Measurements from ENCODE around the gene PIGQ. TPM values are rescaled to one million over a fixed set of nuclear protein-coding genes. Genes with fewer than 3 reads are reported as not detected.

Gene PIGQ
- total and polyA plus RNA-seq, 2 of the 13 experiments (the other 11 are each of a cell fraction or from before 2014, with no cell fraction given): 7.7 to 19.7 TPM

DNA sequence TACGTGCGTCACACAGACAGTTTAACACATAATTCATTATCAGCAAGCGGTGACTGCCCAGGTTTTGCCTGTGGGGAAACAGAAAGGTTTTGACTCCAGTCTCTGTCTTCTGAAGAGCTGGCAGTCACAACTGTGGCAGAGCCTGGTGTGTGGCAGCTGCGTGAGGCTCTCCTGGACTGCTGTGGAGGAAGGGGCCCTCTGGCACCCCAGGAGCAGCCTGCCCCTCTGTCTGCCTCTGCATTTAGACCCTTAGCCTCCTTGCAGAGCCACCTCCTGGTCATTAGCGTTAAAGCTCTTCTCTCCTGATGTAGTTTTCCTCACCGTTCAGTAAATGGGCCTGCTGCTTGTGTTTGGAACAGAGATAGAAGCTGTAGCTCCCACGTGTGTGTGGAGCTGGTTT lies 31.0 kb downstream of the PIGQ start:
- CTCF ChIA-PET (ENCODE audit: low intra/inter-chr PET ratio, low total read pairs): interaction anchor here (1.5 kb wide), 1 partner anchor 22 kb away, joined by 8 read pairs; no protein-coding TSS in a partner anchor
- TF ChIP-seq HDAC1 (CRISPR knock-in tag; IDR thresholded peaks at IDR 0.05): no peak
- peak; percentile 16; the same call in 1 of the 2 replicates for TF ChIP-seq RAD21 (CRISPR knock-in tag; IDR thresholded peaks at IDR 0.05)
- TF ChIP-seq MYC (CRISPR knock-in tag; IDR thresholded peaks at IDR 0.05; ENCODE audit: borderline replicate concordance): no peak
- TF ChIP-seq, protein P1, sequence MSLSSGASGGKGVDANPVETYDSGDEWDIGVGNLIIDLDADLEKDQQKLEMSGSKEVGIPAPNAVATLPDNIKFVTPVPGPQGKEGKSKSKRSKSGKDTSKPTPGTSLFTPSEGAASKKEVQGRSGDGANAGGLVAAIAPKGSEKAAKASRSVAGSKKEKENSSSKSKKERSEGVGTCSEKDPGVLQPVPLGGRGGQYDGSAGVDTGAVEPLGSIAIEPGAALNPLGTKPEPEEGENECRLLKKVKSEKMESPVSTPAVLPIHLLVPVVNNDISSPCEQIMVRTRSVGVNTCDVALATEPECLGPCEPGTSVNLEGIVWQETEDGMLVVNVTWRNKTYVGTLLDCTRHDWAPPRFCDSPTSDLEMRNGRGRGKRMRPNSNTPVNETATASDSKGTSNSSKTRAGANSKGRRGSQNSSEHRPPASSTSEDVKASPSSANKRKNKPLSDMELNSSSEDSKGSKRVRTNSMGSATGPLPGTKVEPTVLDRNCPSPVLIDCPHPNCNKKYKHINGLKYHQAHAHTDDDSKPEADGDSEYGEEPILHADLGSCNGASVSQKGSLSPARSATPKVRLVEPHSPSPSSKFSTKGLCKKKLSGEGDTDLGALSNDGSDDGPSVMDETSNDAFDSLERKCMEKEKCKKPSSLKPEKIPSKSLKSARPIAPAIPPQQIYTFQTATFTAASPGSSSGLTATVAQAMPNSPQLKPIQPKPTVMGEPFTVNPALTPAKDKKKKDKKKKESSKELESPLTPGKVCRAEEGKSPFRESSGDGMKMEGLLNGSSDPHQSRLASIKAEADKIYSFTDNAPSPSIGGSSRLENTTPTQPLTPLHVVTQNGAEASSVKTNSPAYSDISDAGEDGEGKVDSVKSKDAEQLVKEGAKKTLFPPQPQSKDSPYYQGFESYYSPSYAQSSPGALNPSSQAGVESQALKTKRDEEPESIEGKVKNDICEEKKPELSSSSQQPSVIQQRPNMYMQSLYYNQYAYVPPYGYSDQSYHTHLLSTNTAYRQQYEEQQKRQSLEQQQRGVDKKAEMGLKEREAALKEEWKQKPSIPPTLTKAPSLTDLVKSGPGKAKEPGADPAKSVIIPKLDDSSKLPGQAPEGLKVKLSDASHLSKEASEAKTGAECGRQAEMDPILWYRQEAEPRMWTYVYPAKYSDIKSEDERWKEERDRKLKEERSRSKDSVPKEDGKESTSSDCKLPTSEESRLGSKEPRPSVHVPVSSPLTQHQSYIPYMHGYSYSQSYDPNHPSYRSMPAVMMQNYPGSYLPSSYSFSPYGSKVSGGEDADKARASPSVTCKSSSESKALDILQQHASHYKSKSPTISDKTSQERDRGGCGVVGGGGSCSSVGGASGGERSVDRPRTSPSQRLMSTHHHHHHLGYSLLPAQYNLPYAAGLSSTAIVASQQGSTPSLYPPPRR (CRISPR knock-in tag; IDR thresholded peaks at IDR 0.05; ENCODE audit: borderline replicate concordance): no peak
- TF ChIP-seq, protein P2, sequence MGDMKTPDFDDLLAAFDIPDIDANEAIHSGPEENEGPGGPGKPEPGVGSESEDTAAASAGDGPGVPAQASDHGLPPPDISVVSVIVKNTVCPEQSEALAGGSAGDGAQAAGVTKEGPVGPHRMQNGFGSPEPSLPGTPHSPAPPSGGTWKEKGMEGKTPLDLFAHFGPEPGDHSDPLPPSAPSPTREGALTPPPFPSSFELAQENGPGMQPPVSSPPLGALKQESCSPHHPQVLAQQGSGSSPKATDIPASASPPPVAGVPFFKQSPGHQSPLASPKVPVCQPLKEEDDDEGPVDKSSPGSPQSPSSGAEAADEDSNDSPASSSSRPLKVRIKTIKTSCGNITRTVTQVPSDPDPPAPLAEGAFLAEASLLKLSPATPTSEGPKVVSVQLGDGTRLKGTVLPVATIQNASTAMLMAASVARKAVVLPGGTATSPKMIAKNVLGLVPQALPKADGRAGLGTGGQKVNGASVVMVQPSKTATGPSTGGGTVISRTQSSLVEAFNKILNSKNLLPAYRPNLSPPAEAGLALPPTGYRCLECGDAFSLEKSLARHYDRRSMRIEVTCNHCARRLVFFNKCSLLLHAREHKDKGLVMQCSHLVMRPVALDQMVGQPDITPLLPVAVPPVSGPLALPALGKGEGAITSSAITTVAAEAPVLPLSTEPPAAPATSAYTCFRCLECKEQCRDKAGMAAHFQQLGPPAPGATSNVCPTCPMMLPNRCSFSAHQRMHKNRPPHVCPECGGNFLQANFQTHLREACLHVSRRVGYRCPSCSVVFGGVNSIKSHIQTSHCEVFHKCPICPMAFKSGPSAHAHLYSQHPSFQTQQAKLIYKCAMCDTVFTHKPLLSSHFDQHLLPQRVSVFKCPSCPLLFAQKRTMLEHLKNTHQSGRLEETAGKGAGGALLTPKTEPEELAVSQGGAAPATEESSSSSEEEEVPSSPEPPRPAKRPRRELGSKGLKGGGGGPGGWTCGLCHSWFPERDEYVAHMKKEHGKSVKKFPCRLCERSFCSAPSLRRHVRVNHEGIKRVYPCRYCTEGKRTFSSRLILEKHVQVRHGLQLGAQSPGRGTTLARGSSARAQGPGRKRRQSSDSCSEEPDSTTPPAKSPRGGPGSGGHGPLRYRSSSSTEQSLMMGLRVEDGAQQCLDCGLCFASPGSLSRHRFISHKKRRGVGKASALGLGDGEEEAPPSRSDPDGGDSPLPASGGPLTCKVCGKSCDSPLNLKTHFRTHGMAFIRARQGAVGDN (CRISPR knock-in tag; IDR thresholded peaks at IDR 0.05): 0 out of 2 replicates have a peak, but pooled peaks have one; percentile 13
- TF ChIP-seq, protein P3, sequence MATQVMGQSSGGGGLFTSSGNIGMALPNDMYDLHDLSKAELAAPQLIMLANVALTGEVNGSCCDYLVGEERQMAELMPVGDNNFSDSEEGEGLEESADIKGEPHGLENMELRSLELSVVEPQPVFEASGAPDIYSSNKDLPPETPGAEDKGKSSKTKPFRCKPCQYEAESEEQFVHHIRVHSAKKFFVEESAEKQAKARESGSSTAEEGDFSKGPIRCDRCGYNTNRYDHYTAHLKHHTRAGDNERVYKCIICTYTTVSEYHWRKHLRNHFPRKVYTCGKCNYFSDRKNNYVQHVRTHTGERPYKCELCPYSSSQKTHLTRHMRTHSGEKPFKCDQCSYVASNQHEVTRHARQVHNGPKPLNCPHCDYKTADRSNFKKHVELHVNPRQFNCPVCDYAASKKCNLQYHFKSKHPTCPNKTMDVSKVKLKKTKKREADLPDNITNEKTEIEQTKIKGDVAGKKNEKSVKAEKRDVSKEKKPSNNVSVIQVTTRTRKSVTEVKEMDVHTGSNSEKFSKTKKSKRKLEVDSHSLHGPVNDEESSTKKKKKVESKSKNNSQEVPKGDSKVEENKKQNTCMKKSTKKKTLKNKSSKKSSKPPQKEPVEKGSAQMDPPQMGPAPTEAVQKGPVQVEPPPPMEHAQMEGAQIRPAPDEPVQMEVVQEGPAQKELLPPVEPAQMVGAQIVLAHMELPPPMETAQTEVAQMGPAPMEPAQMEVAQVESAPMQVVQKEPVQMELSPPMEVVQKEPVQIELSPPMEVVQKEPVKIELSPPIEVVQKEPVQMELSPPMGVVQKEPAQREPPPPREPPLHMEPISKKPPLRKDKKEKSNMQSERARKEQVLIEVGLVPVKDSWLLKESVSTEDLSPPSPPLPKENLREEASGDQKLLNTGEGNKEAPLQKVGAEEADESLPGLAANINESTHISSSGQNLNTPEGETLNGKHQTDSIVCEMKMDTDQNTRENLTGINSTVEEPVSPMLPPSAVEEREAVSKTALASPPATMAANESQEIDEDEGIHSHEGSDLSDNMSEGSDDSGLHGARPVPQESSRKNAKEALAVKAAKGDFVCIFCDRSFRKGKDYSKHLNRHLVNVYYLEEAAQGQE (IDR thresholded peaks at IDR 0.05; ENCODE audit: borderline replicate concordance in 1 of 2, low read depth in 1 of 2, low read length in 2 of 2): no peak
- peak; percentile 46; the same call in 1 of the 2 replicates for TF ChIP-seq SMC3 (IDR thresholded peaks at IDR 0.05; ENCODE audit: low read length)
- TF ChIP-seq, protein P4, sequence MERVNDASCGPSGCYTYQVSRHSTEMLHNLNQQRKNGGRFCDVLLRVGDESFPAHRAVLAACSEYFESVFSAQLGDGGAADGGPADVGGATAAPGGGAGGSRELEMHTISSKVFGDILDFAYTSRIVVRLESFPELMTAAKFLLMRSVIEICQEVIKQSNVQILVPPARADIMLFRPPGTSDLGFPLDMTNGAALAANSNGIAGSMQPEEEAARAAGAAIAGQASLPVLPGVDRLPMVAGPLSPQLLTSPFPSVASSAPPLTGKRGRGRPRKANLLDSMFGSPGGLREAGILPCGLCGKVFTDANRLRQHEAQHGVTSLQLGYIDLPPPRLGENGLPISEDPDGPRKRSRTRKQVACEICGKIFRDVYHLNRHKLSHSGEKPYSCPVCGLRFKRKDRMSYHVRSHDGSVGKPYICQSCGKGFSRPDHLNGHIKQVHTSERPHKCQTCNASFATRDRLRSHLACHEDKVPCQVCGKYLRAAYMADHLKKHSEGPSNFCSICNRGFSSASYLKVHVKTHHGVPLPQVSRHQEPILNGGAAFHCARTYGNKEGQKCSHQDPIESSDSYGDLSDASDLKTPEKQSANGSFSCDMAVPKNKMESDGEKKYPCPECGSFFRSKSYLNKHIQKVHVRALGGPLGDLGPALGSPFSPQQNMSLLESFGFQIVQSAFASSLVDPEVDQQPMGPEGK (CRISPR knock-in tag; IDR thresholded peaks at IDR 0.05): 0 out of 2 replicates have a peak, but pooled peaks have one; percentile 22
- peak; percentile 50 for TF ChIP-seq STAG1 (CRISPR knock-in tag; IDR thresholded peaks at IDR 0.05)

More for the DNA sequence above, 31.0 kb downstream of the PIGQ start:
- H3K9me3 ChIP-seq (ENCODE audit: low read length): no peaks in the 10 kb centered on the region
- DNase-seq (ENCODE audit: low spot score): peak; percentile 45
- H3K36me3 ChIP-seq (replicated peaks in 1 of 2; ENCODE audit: control insufficient read depth in 1 of 2, insufficient read depth in 2 of 2, low read length in 2 of 2): peaks cover 6 to 11% of the 10 kb centered on the region in 2 experiments; a peak in 4 of 5 replicates
- peak; percentile 66 for FAIRE-seq
- peaks cover 16% of the 10 kb centered on the region for H3K79me2 ChIP-seq (ENCODE audit: insufficient read depth, low read length)
- no peak overlapping the region for H3K4me3 ChIP-seq (replicated peaks in 1 of 3; ENCODE audit: insufficient read depth in 1 of 3, low read depth in 2 of 3, low read length in 3 of 3)
- 51% methylated on average over 6 of the region's 7 CpGs for WGBS (ENCODE audit: low lambda C conversion rate)
- ATAC-seq: peak; percentile 87
- H3K27me3 ChIP-seq (ENCODE audit: control insufficient read depth in 1 of 2, insufficient read depth in 2 of 2, low read length in 2 of 2): no peaks in the 10 kb centered on the region; a peak in 1 of 5 replicates
- no peak overlapping the region for H3K9ac ChIP-seq (ENCODE audit: insufficient read depth, low read depth, low read length)
- no peak overlapping the region for H2AFZ ChIP-seq (ENCODE audit: low read length)
- in situ Hi-C loops (cut with HindIII; ENCODE audit: extremely low pct_ligation_motif_present, low pct_unique_long_range_greater_than_20kb): no loop called here
- H3K4me1 ChIP-seq (ENCODE audit: insufficient read depth, low read length): no peaks in the 10 kb centered on the region
- no peak overlapping the region for H3K4me2 ChIP-seq (ENCODE audit: low read depth, low read length)
- H4K20me1 ChIP-seq (ENCODE audit: insufficient read depth, low read length): no peaks in the 10 kb centered on the region
- intact Hi-C loops (cut with micrococcal nuclease; ENCODE audit: unreplicated experiment): no loop called here
- no peak overlapping the region for H3K27ac ChIP-seq (ENCODE audit: extremely low read length, insufficient read depth, low read length)
- POLR2A ChIA-PET: no interaction called here
- no TSS peak for BruUV-seq (replicated peaks)

Data from HepG2 (cell line).